HEK293T (cell line): ENCODE results near the gene AGAP3.
A peak's percentile ranks its signal among the peaks of the same experiment; 100 is the strongest.

Source experiments
- CTCF ChIA-PET: fragments of 350-600 bp; formaldehyde crosslinking; extraction: SDS; loops from one replicate; lab custom pipeline; 2021; ENCODE audit warnings: antibody characterized with exemption, inconsistent platforms; lab: Yijun Ruan, JAX
- POLR2A ChIA-PET: fragments of 350-600 bp; formaldehyde crosslinking; extraction: SDS; loops from one replicate; lab custom pipeline; 2020; ENCODE audit warnings: antibody characterized with exemption, inconsistent platforms; lab: Yijun Ruan, JAX
- DNase-seq: peaks from one replicate; pipeline ENCODE4 v3.0.0; 2012; ENCODE audit warnings: mixed read lengths; ENCODE audit errors: extremely low spot score
- ARNT ChIP-seq: fragments of 450-650 bp; IDR thresholded peaks from 2 replicates; pipeline ENCODE4 v1.6.1; 2017; ENCODE audit warnings: mild to moderate bottlenecking
- BHLHE40 ChIP-seq: fragments of 450-650 bp; IDR thresholded peaks from 2 replicates; pipeline ENCODE4 v1.6.1; 2016; ENCODE audit warnings: mild to moderate bottlenecking, moderate library complexity, borderline replicate concordance
- CTBP1 ChIP-seq: fragments of 450-650 bp; IDR thresholded peaks from 2 replicates; pipeline ENCODE4 v1.6.1; 2016; ENCODE audit warnings: borderline replicate concordance
- ELF4 ChIP-seq: fragments of 450-650 bp; IDR thresholded peaks from 2 replicates; pipeline ENCODE4 v1.6.1; 2017; ENCODE audit warnings: antibody characterized with exemption
- FOXA1 ChIP-seq: fragments of 450-650 bp; IDR thresholded peaks from 2 replicates; pipeline ENCODE4 v1.6.1; 2016; ENCODE audit warnings: mild to moderate bottlenecking
- FOXK2 ChIP-seq: fragments of 450-650 bp; IDR thresholded peaks from 2 replicates; pipeline ENCODE4 v1.6.1; 2016; ENCODE audit warnings: mild to moderate bottlenecking
- FOXM1 ChIP-seq: fragments of 450-650 bp; IDR thresholded peaks from 2 replicates; pipeline ENCODE4 v1.6.1; 2017; ENCODE audit warnings: mild to moderate bottlenecking, borderline replicate concordance
- HDGF ChIP-seq: fragments of 450-650 bp; IDR thresholded peaks from 2 replicates; pipeline ENCODE4 v1.6.1; 2017; ENCODE audit warnings: antibody characterized with exemption, borderline replicate concordance
- L3MBTL2 ChIP-seq: fragments of 450-650 bp; conservative IDR thresholded peaks from 2 replicates; pipeline ENCODE4 v1.6.1; 2016; ENCODE audit warnings: mild to moderate bottlenecking
- LEF1 ChIP-seq: fragments of 450-650 bp; IDR thresholded peaks from 2 replicates; pipeline ENCODE4 v1.6.1; 2017; ENCODE audit warnings: mild to moderate bottlenecking, borderline replicate concordance
- NFRKB ChIP-seq: fragments of 450-650 bp; IDR thresholded peaks from 2 replicates; pipeline ENCODE4 v1.6.1; 2016; ENCODE audit warnings: mild to moderate bottlenecking, moderate library complexity
- SP1 ChIP-seq: fragments of 450-650 bp; IDR thresholded peaks from 2 replicates; pipeline ENCODE4 v1.6.1; 2017
- SUZ12 ChIP-seq: fragments of 450-650 bp; IDR thresholded peaks from 2 replicates; pipeline ENCODE4 v1.6.1; 2016; ENCODE audit warnings: mild to moderate bottlenecking
- TARDBP ChIP-seq: fragments of 450-650 bp; IDR thresholded peaks from 2 replicates; pipeline ENCODE4 v1.6.1; 2016
- ZNF384 ChIP-seq: fragments of 450-650 bp; IDR thresholded peaks from 2 replicates; pipeline ENCODE4 v1.6.1; 2016
- TF ChIP-seq, protein P1 (sequence below): fragments of 450-650 bp; IDR thresholded peaks from 2 replicates; pipeline ENCODE4 v1.6.1; 2016

AGAP3 gene

DNA sequence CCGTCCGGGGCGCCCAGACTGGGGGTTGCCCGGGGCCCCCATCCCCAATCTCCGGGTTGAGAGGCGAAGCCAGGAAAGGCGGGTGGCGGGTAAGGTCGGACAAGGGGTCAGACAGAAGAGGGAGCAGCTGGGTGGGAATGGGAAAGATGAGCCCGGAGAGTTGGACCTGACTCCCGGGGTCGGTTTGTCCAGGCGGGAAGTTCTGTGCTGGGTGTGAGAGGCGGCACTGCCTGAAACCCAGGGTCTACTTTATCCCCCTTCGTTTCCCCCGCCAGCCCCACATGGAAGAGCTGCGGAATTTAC, 26.2 kb upstream of the AGAP3 start:
- ChIA-PET CTCF (interaction anchor here (1.2 to 1.7 kb wide), 2 partner anchors 42 to 52 kb away, joined by 4 read pairs; no protein-coding TSS in a partner anchor), POLR2A (interaction anchor here (0.9 to 4.3 kb wide), 7 partner anchors 17 to 32 kb away, joined by 3 to 38 read pairs (median 8); partner anchors contain the start of genes ABCB8, AGAP3 and FASTK)
- TF ChIP-seq ZNF384 (no peak), TARDBP (no peak), CTBP1 (no peak), SP1 (no peak), LEF1 (no peak), NFRKB (no peak)
- no peak for DNase-seq

DNA sequence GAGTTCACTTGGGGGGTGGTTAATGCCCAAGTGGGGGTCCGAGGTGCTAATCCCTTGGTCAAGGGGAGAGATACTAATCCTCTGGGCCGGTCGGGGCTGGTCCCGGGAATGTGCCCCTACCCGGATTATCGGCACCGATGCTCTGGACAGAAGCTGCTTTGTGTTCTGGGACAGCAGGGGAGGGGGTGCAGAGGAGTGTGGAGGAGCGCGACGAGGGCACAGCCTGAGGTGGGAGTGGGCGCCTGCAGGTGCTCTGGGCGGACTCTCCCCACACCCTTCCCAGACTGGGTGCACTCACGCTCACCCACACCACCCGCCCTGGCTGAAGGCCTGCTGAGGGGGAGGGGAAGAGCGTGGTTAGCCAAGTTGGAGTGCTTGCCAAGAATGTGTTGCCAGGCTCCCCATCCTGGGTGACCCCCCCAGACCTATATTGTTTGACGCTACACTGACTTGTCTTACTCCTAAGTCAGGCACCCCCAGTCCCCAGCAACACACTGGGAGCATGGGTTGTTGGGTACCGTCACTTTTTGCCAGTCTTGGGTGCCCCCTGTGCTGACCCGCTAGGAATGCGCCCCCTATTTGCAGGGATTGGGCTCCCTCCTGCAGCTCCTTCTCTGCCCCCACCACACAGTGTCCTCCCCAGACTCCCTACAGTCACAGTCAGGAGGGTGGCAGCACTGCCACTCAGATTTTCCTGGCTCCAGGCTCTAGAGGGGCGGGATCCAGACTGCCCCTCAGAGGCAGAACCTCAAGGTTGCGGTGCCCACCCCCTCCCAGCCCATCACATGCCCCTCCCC, 25.7 kb upstream of the AGAP3 start:
- DNase-seq, result no peak
- ChIA-PET CTCF (interaction anchor here (1.2 to 1.7 kb wide), 2 partner anchors 43 to 51 kb away, joined by 4 read pairs; no protein-coding TSS in a partner anchor), POLR2A (interaction anchor here (0.7 to 4.3 kb wide), 7 partner anchors 17 to 40 kb away, joined by 3 to 38 read pairs (median 8); partner anchors contain the start of genes ABCB8, AGAP3 and FASTK)
- TF ChIP-seq, protein P1, sequence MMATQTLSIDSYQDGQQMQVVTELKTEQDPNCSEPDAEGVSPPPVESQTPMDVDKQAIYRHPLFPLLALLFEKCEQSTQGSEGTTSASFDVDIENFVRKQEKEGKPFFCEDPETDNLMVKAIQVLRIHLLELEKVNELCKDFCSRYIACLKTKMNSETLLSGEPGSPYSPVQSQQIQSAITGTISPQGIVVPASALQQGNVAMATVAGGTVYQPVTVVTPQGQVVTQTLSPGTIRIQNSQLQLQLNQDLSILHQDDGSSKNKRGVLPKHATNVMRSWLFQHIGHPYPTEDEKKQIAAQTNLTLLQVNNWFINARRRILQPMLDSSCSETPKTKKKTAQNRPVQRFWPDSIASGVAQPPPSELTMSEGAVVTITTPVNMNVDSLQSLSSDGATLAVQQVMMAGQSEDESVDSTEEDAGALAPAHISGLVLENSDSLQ, result no peak
- TF ChIP-seq TARDBP (no peak), ZNF384 (no peak), CTBP1 (no peak), FOXA1 (no peak), HDGF (peak; percentile 84; the same call in 1 of the 2 replicates), ELF4 (no peak), LEF1 (no peak), SP1 (no peak)

DNA sequence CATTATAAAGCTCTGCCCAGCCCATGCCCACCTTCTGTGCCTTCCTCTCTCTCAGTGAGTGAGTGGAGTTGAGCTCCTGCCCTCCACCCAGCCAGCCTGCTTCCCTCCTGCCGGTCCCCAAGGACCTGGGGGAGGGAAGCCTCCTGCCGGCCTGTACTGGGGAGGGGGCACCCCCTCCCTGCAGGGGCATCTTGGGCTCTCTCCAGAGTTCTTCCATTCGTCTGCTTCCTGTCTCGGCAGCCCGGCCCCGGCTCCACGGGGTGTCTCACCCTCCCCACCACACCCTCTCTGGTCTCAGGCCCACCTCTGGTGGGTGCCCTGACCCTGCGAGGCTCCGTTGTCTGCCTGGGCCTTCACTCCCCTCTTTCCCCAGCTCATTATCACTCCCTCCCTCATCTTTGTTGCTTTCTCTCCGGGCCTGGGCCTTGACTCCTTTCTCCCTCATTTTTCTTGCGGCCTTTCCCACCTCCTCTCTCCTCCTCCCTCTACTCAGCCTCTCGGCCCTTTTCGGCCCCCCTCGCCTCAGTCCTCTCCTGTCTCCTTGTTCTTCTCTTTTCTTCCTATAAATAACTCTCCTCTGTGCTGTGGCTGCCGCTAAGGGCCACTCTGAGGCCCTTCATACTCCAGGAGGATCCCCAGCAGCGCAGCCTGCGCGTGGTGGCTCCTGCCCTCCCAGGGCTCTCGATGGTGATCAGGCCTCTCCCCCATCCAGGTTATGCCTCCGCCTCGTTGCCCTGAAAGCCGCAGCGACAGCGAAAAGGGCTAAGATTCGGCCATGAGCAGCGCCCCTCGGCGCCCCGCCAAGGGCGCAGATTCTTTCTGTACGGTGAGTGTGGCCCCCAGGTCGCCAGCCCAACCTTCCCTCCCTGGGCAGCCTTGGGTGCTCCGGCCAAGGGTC, 24.8 kb upstream of the AGAP3 start:
- CTCF ChIA-PET, result interaction anchor here (1.7 kb wide), 1 partner anchor 43 kb away, joined by 4 read pairs; no protein-coding TSS in a partner anchor
- TF ChIP-seq FOXM1 (no peak), SUZ12 (no peak), ZNF384 (no peak), CTBP1 (no peak), ARNT (no peak), LEF1 (no peak), ELF4 (no peak), BHLHE40 (no peak), FOXA1 (no peak), L3MBTL2 (no peak), FOXK2 (no peak)
- TF ChIP-seq, protein P1, result no peak
- POLR2A ChIA-PET, result interaction anchor here (0.7 to 4.3 kb wide), 6 partner anchors 16 to 41 kb away, joined by 3 to 38 read pairs (median 8); partner anchors contain the start of genes ABCB8, FASTK and TMUB1
- no peak for DNase-seq

DNA sequence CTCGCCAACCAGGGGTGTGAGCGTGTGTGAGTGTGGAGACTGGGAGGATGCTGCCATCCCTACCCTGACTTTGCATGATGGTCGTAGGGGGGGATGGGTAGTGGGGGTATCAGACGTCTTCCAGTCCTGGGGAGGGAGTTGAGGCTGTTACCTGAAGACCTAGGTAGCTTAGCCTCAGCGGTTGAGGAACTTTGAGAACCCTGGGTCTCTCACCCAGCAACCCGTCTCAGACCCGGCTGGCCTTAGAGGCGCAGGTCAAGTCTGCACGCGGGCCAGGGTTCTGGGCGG, 24.2 kb upstream of the AGAP3 start:
- ChIA-PET POLR2A (interaction anchor here (1.5 to 1.9 kb wide), 2 partner anchors 19 to 21 kb away, joined by 5 to 8 read pairs; partner anchors contain the start of genes FASTK and TMUB1), CTCF (no interaction called here)
- no peak for TF ChIP-seq SUZ12
- no peak for TF ChIP-seq TARDBP
- no peak for TF ChIP-seq LEF1
- TF ChIP-seq NFRKB, result no peak
- no peak for TF ChIP-seq FOXK2
- no peak for TF ChIP-seq CTBP1
- TF ChIP-seq ZNF384, result no peak
- TF ChIP-seq SP1, result no peak
- TF ChIP-seq ARNT, result no peak
- TF ChIP-seq L3MBTL2, result no peak
- TF ChIP-seq FOXM1, result no peak
- TF ChIP-seq FOXA1, result no peak
- no peak for TF ChIP-seq HDGF
- TF ChIP-seq, protein P1, result no peak
- DNase-seq, result no peak

DNA sequence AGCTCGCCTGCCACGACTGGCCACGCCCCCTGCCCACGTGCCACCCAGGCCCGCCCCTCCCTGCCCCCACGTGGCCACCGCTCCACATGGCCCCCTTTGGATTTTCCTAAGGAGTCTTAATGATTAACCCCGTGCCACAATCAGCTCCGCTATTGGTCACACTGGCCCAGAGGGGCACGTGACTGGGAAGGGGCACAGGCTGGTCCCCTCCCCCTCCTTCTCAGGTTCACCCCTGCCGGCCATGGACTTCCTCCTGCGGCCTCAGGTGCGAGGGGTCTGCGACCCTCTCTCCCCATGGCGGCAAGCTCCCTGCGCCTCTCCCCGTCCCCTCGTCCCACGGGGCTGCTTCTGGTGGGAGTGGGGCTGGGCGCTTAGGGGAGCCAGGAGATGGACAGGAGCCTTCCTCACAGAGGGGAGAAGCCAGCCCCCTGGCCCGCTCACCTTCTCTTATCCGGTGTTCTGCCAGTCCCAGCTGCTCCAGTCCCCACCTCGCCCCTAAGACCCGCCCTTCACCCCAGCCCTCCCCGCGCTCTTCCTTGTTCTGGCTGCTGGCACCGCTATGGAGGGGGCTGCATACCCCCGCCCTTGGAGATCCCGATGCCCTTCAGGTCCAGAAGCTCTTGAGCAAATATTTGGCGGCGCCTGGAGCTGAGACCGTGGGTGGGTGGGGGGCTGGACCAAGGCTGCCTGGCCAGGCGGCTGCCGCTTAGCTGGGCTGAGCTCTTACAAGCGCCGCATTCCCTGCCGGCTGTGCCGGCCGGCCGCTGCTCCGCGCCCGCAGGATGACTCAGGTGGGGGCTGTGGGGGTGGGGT, 23.7 kb upstream of the AGAP3 start:
- TF ChIP-seq FOXA1, result no peak
- no peak for TF ChIP-seq SUZ12
- TF ChIP-seq CTBP1, result no peak
- TF ChIP-seq NFRKB, result no peak
- TF ChIP-seq, protein P1, result no peak
- TF ChIP-seq HDGF, result no peak
- ChIA-PET CTCF (no interaction called here), POLR2A (interaction anchor here (0.9 to 1.9 kb wide), 5 partner anchors 10 to 33 kb away, joined by 3 to 8 read pairs (median 4); partner anchors contain the start of genes FASTK and TMUB1)
- DNase-seq, result peak; percentile 57
